K562 (cell line): ENCODE data around the gene GRK3.

Source experiments
- TF ChIP-seq, protein P1 (sequence below): sonication (generic); formaldehyde crosslinking; IDR thresholded peaks from 2 replicates; pipeline ENCODE4 v1.9.0; 2022; ENCODE audit warnings: mild to moderate bottlenecking, missing genetic modification reagents
- TF ChIP-seq, protein P2 (sequence below), 3 experiments: IDR thresholded peaks in 2 of 3; conservative IDR thresholded peaks in 1 of 3; 2 replicates each; pipeline ENCODE4 v1.5.1; 2011 to 2012; ENCODE audit warnings: low read length in 3 of 3, mild to moderate bottlenecking in 3 of 3, control low read depth in 2 of 3, improper control_type of control experiment in 1 of 3, inconsistent platforms in 1 of 3, low read depth in 1 of 3, mixed read lengths in 1 of 3, moderate library complexity in 1 of 3; ENCODE audit not compliant: insufficient read depth in 2 of 3

DNA sequence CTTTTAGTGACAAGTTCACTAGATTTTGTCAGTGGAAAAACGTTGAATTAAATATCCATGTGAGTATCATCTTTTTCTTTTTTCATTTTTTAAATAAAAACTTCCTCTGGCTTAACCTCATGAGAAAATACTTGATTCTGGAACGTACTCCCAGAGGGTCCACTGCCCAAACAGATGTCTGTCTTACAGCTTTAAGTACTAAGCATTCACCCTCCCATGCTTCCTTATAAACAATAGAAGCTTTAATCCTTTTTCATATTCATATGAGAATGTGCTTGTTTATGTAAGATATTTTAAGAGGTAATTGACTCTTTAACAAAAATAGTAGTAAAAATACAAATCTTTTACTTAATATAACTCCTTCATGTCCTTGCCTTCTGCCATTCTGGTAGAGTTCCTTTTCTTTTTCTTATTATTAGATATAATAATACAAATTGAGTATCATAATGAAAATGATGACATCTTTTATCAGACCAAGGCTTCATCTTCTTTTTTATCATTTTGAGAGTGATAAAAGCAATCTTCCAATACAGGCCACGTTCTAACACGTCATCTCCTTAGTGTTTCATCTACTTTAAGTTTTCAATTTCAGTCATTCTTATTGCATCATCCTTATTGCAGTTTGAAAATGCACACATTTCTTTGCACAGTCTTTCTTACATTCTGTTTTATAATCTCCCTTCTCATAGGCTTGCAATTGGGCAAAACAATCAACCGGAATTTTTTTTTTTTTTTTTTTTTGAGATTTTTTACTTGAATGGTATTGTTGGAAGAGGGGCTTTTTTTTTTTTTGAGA lies 108.0 kb downstream of the GRK3 start:
- TF ChIP-seq, protein P1, sequence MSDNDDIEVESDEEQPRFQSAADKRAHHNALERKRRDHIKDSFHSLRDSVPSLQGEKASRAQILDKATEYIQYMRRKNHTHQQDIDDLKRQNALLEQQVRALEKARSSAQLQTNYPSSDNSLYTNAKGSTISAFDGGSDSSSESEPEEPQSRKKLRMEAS (CRISPR knock-in tag) = no peak
- TF ChIP-seq, protein P2, sequence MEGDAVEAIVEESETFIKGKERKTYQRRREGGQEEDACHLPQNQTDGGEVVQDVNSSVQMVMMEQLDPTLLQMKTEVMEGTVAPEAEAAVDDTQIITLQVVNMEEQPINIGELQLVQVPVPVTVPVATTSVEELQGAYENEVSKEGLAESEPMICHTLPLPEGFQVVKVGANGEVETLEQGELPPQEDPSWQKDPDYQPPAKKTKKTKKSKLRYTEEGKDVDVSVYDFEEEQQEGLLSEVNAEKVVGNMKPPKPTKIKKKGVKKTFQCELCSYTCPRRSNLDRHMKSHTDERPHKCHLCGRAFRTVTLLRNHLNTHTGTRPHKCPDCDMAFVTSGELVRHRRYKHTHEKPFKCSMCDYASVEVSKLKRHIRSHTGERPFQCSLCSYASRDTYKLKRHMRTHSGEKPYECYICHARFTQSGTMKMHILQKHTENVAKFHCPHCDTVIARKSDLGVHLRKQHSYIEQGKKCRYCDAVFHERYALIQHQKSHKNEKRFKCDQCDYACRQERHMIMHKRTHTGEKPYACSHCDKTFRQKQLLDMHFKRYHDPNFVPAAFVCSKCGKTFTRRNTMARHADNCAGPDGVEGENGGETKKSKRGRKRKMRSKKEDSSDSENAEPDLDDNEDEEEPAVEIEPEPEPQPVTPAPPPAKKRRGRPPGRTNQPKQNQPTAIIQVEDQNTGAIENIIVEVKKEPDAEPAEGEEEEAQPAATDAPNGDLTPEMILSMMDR (IDR thresholded peaks at IDR 0.05 in 2 of 3, conservative IDR thresholded peaks at IDR 0.05 in 1 of 3; ENCODE audit: insufficient read depth in 2 of 3, low read depth in 1 of 3, low read length in 3 of 3) = no peak
